Mucosa of stomach (tissue), 1 donor: Measurements from ENCODE around the gene G3BP1.
"Not testable (repeated sequence)": the region's sequence is repeated elsewhere in the genome, so short reads cannot be mapped to it uniquely, and the experiment has no call there.

ENCODE experiments used
- H3K27me3 ChIP-seq: one replicate; pipeline ENCODE4 v1.7.0; 2013; ENCODE audit warnings: mild to moderate bottlenecking, low read length; ENCODE audit not compliant: control insufficient read depth, insufficient read depth
- H3K36me3 ChIP-seq: one replicate; pipeline ENCODE4 v1.7.0; 2013; ENCODE audit warnings: low read length; ENCODE audit not compliant: control insufficient read depth, insufficient read depth
- H3K4me1 ChIP-seq: one replicate; pipeline ENCODE4 v1.7.0; 2013; ENCODE audit warnings: mild to moderate bottlenecking, low read length; ENCODE audit not compliant: control insufficient read depth, insufficient read depth
- H3K4me3 ChIP-seq: one replicate; pipeline ENCODE4 v1.7.0; 2013; ENCODE audit warnings: low read length
- H3K9ac ChIP-seq: one replicate; pipeline ENCODE4 v1.7.0; 2013; ENCODE audit warnings: mild to moderate bottlenecking, low read length, moderate library complexity
- H3K9me3 ChIP-seq: one replicate; pipeline ENCODE4 v1.7.0; 2013; ENCODE audit warnings: mild to moderate bottlenecking, low read length, moderate library complexity; ENCODE audit not compliant: control insufficient read depth
- donor health status: Pancreatic carcinoma.

G3BP1 gene

DNA sequence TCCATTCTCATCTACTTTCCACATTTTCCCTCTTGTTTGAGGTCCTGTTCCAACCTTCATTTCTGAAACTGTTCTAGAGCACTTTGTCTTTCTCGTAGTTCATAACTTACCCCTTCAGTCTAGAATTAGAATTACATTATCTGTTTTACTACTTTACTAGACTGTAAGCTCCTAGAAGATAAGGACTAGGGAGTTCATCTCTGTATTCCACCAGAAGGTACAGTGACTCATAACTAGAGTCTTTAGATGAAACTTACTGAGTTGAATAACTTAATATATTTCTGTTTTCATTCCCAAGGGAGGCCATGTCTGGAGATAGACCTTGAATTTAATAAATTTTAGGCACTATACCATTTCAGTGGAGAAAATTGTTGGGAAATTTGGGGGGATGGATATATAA, 38.7 kb downstream of the G3BP1 start:
- H3K9ac ChIP-seq, result no peak overlapping the region
- no peaks in the 10 kb centered on the region for H3K27me3 ChIP-seq
- H3K4me3 ChIP-seq, result no peak overlapping the region
- H3K9me3 ChIP-seq, result no peaks in the 10 kb centered on the region
- H3K36me3 ChIP-seq, result no peaks in the 10 kb centered on the region
- no peaks in the 10 kb centered on the region for H3K4me1 ChIP-seq

DNA sequence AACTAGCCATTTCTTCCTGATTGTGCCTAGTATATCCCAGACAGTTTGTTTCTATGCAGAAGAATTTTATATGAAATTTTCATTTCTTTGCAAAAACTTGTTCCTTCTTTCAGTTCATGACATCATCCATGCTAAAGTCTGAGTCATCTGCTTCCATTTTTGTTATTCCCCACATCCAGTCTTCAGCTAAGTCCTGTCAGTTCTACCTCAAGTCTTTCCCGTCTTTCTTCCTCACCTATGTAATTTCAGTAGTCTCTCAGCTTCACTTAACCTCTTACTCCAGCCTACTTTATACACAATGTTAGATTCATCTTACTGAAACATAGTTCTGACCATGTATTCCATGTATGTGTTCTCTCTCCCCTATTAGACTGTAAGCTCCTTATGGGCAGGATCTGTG, 39.1 kb downstream of the G3BP1 start:
- Histone ChIP-seq H3K27me3 (no peaks in the 10 kb centered on the region), H3K9me3 (no peaks in the 10 kb centered on the region), H3K4me1 (no peaks in the 10 kb centered on the region), H3K36me3 (no peaks in the 10 kb centered on the region), H3K4me3 (no peak overlapping the region), H3K9ac (no peak overlapping the region)

DNA sequence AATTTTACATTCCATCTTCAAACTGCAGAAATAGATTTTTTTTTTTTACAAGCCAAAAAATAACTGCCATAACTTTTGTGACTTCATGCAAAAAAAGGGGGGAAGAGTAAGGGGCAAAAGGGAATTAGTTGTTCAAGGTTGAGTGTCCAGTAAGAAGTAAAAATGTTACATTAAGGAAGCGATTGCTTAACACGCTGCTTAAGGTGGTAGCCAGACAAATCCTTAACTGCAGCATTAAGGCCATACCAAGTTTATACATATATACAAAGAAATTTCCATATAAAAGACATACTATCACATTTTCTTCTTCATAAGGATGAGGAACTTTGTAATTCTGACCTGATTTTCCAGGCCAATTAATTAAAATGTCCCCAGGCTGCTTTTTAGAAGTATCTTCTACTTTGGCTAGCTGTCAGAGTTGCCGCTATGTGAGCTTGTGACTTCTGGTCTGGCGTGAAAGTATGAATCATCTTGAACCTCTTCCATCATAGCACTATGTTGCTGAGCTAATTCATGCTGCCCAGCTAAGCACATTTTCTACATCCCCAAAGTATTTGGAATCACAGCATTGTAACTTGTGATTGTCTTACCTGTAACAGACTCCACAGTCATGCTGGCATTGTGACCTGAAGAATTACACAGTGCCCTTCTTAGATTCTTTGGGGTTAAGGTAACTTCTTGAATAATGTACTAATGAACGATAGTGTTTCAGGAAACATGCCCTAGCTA, 40.0 kb downstream of the G3BP1 start:
- no peaks in the 10 kb centered on the region for H3K27me3 ChIP-seq
- H3K9ac ChIP-seq, result no peak overlapping the region
- no peaks in the 10 kb centered on the region for H3K36me3 ChIP-seq
- H3K4me1 ChIP-seq, result no peaks in the 10 kb centered on the region
- no peak overlapping the region for H3K4me3 ChIP-seq
- H3K9me3 ChIP-seq, result no peaks in the 10 kb centered on the region

DNA sequence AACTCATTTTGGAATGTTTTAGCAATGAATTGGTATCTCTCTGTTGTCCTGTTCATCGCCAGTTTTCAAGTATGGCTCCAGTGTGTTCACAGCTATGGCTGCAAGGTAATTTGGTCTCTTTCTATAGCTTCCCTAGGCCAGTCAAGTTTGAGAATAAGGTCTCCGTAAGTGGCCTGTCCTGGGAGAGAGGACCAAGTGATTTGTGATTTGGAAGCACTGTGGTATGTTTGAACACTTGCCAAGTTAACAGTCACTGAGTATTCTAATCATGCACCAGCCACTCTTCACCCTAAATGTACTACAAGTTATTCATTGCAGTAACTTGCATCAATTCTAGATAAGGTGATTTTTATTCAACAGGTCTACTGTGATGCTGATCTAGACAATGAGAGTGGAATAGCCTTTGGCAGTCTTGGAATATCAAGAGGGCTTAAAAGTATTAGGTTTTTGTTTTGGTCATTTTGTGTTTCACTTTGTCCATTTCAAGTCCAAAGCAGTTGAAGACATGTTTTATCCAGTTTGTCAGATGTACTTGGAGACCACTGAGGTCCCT, 41.1 kb downstream of the G3BP1 start:
- no peaks in the 10 kb centered on the region for H3K36me3 ChIP-seq
- no peaks in the 10 kb centered on the region for H3K9me3 ChIP-seq
- H3K27me3 ChIP-seq, result no peaks in the 10 kb centered on the region
- no peak overlapping the region for H3K9ac ChIP-seq
- H3K4me3 ChIP-seq, result no peak overlapping the region
- no peaks in the 10 kb centered on the region for H3K4me1 ChIP-seq

DNA sequence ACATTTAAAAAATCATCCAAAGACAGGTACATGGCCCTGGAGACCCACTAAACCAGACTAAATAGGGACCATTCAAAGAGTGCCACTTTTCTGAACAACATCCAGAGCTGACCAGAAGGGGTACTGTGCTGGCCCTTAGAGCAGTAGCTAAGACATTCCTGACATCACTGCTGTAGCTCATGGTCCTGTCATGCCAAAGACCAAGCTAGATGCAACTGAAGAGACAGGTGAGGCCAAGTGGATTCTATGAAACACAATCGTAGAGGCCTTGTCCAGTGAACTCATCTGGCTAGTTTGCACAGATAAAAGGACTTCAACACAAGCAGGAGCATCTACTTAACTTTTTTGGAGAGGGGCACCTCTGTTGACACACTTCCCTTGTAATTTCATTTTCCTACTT, 43.3 kb downstream of the G3BP1 start:
- Histone ChIP-seq H3K4me1 (no peaks in the 10 kb centered on the region), H3K27me3 (no peaks in the 10 kb centered on the region), H3K9me3 (no peaks in the 10 kb centered on the region), H3K36me3 (no peaks in the 10 kb centered on the region), H3K9ac (no peak overlapping the region), H3K4me3 (no peak overlapping the region)

DNA sequence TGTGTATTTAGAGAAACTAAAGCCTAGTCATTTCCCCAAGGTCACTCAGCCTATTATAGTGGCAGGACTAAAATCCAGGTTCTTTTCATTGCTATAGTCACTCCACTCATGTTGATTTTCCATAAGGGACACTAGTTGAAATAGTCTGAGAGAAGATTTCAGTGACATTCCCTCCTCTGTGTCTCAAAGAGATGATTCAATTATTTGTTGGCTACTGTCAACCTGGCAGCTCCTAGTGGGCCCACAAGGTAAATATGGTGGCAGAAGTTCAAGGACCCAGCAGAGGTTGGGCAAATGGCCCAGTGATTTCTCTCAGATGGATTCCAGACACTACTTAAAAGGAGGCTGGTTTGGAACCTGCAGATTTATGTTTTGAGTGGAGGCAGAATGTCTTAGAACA, 48.1 kb downstream of the G3BP1 start:
- Histone ChIP-seq H3K9me3 (no peaks in the 10 kb centered on the region), H3K4me1 (no peaks in the 10 kb centered on the region), H3K27me3 (no peaks in the 10 kb centered on the region), H3K9ac (no peak overlapping the region), H3K4me3 (no peak overlapping the region), H3K36me3 (no peaks in the 10 kb centered on the region)

DNA sequence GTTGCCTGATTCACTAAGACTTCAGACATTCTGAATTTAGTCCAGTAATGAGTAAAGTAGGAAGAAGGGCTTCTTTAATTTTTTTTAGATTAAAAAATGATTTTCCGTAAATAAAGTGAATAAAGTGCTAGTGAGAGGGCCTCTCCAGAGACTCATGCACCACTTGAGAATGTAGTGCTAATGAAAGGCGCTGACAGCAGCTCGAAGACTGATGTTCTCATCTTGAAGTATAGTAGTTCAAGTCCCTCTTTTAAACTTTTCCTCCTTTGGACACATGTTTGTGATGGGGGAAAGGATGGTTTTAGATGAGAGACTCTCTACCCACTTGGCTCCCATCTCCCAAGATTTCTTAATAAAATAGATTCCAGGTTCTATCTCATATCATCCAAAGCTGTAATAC, 48.5 kb downstream of the G3BP1 start:
- no peaks in the 10 kb centered on the region for H3K9me3 ChIP-seq
- H3K4me3 ChIP-seq, result no peak overlapping the region
- no peaks in the 10 kb centered on the region for H3K4me1 ChIP-seq
- H3K27me3 ChIP-seq, result no peaks in the 10 kb centered on the region
- no peak overlapping the region for H3K9ac ChIP-seq
- no peaks in the 10 kb centered on the region for H3K36me3 ChIP-seq

DNA sequence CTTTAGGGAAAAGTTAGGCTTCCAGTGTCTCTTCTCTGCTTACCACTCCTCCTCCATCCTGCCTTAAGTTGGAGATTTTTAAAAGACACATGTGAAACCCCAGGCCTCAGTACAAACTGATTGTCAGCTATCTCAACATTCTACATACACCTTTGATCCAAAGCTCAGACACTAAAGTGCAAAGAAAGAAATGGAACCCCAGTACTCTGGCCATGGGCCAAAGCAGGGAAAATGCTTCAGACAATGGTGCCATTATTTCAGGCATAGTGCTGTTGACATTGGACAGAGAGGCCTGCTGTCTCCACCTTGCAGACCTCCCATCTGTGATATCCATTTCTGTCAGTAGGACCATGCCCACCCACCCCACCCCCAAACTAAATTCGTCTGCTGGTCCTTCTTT, 49.1 kb downstream of the G3BP1 start:
- no peak overlapping the region for H3K9ac ChIP-seq
- H3K4me3 ChIP-seq, result no peak overlapping the region
- H3K4me1 ChIP-seq, result no peaks in the 10 kb centered on the region
- no peaks in the 10 kb centered on the region for H3K36me3 ChIP-seq
- no peaks in the 10 kb centered on the region for H3K27me3 ChIP-seq
- no peaks in the 10 kb centered on the region for H3K9me3 ChIP-seq

DNA sequence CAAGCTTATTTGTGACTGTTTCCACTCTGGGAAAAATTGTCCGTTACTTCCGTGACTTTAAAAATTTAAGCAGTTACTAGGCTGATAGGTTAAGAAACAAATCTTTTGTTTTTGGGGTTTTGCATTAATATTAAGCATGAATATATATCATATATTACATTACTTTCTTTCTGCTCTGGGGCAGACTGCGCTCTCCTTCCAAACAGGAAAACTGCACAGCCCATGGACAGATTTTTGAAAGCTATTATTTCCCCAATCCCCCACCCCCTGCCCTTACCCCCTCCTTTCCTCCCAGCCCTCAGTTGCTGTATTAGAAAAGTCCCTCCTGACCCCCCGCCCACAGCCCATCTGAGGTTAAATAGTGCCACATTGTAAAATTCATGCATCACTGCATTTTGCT, 50.4 kb downstream of the G3BP1 start:
- no peaks in the 10 kb centered on the region for H3K9me3 ChIP-seq
- no peaks in the 10 kb centered on the region for H3K36me3 ChIP-seq
- no peak overlapping the region for H3K9ac ChIP-seq
- no peaks in the 10 kb centered on the region for H3K27me3 ChIP-seq
- H3K4me3 ChIP-seq, result no peak overlapping the region
- H3K4me1 ChIP-seq, result no peaks in the 10 kb centered on the region

DNA sequence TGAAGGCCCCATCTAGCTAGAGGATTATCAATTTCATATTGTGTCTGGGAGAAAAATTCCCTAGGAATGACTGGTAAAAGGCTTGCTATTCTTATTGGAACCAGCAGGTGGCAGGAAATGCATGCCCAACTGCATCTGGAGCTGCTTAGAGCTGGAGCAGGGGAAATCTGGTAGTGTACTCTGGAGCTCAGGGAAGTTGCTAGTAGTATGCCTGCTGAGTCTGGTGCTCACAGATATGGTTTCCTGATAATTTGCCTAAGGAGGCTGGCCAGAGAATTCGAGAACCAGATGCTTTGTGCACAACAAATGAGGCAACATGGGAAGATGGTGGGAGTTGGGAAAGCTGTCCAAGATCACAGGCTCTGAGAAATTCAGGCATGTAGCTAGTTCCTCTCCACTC, 53.7 kb downstream of the G3BP1 start:
- no peak overlapping the region for H3K4me3 ChIP-seq

DNA sequence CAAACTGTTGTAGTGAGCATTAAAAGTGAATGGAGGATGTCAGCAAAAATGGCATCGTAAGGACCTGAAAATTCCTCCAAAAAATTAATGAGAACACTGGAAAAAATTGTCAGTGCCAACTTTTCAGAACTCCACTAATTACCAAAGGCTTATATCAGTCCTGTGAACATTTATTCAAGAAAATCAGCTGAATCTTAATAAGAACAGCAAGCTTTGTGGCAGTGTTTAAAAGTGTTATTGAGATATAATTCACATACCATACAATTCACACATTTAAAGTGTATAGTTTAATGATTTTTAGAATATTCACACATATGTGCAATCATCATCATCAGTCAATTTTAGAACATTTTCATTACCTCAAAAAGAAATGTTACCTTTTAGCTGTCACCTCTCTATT, 57.6 kb downstream of the G3BP1 start:
- Histone ChIP-seq H3K36me3 (no peaks in the 10 kb centered on the region), H3K4me1 (no peaks in the 10 kb centered on the region), H3K9me3 (no peaks in the 10 kb centered on the region), H3K27me3 (no peaks in the 10 kb centered on the region), H3K9ac (no peak overlapping the region), H3K4me3 (no peak overlapping the region)

More for the DNA sequence above, 53.7 kb downstream of the G3BP1 start:
- Histone ChIP-seq H3K4me1 (no peaks in the 10 kb centered on the region), H3K9me3 (no peaks in the 10 kb centered on the region), H3K36me3 (no peaks in the 10 kb centered on the region), H3K27me3 (no peaks in the 10 kb centered on the region), H3K9ac (no peak overlapping the region)

DNA sequence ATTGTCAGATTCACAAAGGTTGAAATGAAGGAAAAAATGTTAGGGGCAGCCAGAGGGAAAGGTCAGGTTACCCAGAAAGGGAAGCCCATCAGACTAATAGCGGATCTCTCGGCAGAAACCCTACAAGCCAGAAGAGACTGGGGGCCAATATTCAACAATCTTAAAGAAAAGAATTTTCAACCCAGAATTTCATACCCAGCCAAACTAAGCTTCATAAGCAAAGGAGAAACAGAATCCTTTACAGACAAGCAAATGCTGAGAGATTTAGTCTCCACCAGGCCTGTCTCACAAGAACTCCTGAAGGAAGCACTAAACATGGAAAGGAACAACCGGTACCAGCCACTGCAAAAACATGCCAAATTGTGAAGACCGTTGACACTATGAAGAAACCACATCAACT, 61.1 kb downstream of the G3BP1 start:
- not testable (repeated sequence) for H3K36me3 ChIP-seq, H3K4me3 ChIP-seq, H3K27me3 ChIP-seq, H3K4me1 ChIP-seq, H3K9ac ChIP-seq, H3K9me3 ChIP-seq

DNA sequence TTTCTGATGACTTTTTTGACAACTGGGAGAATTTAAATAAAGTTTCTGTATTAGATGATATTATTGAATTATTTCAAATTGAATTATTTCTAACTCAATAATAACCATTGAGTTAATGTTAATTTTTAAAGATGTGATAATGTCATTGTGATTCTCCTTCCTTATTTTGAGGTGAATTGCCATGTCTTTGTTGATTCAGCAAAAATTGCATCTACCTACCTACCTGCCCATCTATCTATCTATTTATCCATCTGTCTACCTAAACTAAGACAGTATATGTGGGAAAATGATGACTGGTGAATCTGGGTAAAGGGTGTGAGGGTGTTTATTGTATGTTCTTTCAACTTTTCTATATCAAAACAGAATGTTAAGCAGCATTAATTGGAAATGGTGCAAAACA, 75.0 kb downstream of the G3BP1 start:
- no peaks in the 10 kb centered on the region for H3K27me3 ChIP-seq

More for the DNA sequence above, 75.0 kb downstream of the G3BP1 start:
- Histone ChIP-seq H3K9ac (no peak overlapping the region), H3K9me3 (no peaks in the 10 kb centered on the region), H3K4me1 (no peaks in the 10 kb centered on the region), H3K4me3 (no peak overlapping the region), H3K36me3 (no peaks in the 10 kb centered on the region)
